ENCODE data around the gene SSTR3. TPM values are rescaled to one million over a fixed set of nuclear protein-coding genes. Genes with fewer than 3 reads are reported as not detected.
A peak's percentile ranks its signal among the peaks of the same experiment; 100 is the strongest.

SSTR3 gene
- total and polyA plus RNA-seq, 8 donors: 0.04 to 0.26 (median 0.09) TPM; not detected in 2

GRCh38 chr22:37226514-37226913, 14.2 kb upstream of the SSTR3 start:
- Histone ChIP-seq H3K27ac (peak overlapping the region in 1 of 2 donors; percentile 91), H3K27me3 (peaks cover 0 to under 1% of the 10 kb centered on the region in 2 donors), H3K4me3 (no peak overlapping the region), H3K4me1 (peaks cover 17 to 75% of the 10 kb centered on the region in 2 donors), H3K9me3 (no peaks in the 10 kb centered on the region), H3K36me3 (peaks cover 0 to 26% of the 10 kb centered on the region in 2 donors)
- peak in 1 of 4 donors; percentile 58 for DNase-seq
- intact Hi-C loops (cut with DNase I): no loop called here
- TF ChIP-seq CTCF (IDR thresholded peaks at IDR 0.05): no peak
- ATAC-seq: no peak

GRCh38 chr22:37226087-37226486, 13.8 kb upstream of the SSTR3 start:
- ATAC-seq (no peak), DNase-seq (peak in 1 of 4 donors; percentile 43)
- Histone ChIP-seq H3K4me1 (peaks cover 17 to 74% of the 10 kb centered on the region in 2 donors), H3K9me3 (no peaks in the 10 kb centered on the region), H3K27me3 (no peaks in the 10 kb centered on the region), H3K36me3 (peaks cover 0 to 26% of the 10 kb centered on the region in 2 donors), H3K4me3 (no peak overlapping the region), H3K27ac (peak overlapping the region in 1 of 2 donors; percentile 91)
- no peak for TF ChIP-seq CTCF (IDR thresholded peaks at IDR 0.05)
- intact Hi-C loops (cut with DNase I): no loop called here

GRCh38 chr22:37225481-37225880, 13.2 kb upstream of the SSTR3 start:
- ATAC-seq: no peak
- H3K27ac ChIP-seq: peak overlapping the region in 1 of 2 donors; percentile 91
- no peak overlapping the region for H3K4me3 ChIP-seq
- H3K27me3 ChIP-seq: peaks cover 0 to 4% of the 10 kb centered on the region in 2 donors
- H3K36me3 ChIP-seq: peaks cover 0 to 23% of the 10 kb centered on the region in 2 donors
- DNase-seq: peak in 1 of 4 donors; percentile 51
- intact Hi-C loops (cut with DNase I): no loop called here
- H3K9me3 ChIP-seq: no peaks in the 10 kb centered on the region
- no peak for TF ChIP-seq CTCF (IDR thresholded peaks at IDR 0.05)
- peaks cover 16 to 74% of the 10 kb centered on the region in 2 donors for H3K4me1 ChIP-seq

GRCh38 chr22:37224757-37225420, 12.6 kb upstream of the SSTR3 start:
- intact Hi-C loops (cut with DNase I): no loop called here
- H3K27me3 ChIP-seq: peaks cover 0 to 4% of the 10 kb centered on the region in 2 donors
- H3K36me3 ChIP-seq: peaks cover 0 to 23% of the 10 kb centered on the region in 2 donors
- DNase-seq (peak in 1 of 4 donors; percentile 37), ATAC-seq (no peak)
- no peak overlapping the region for H3K4me3 ChIP-seq
- H3K9me3 ChIP-seq: no peaks in the 10 kb centered on the region
- no peak for TF ChIP-seq CTCF (IDR thresholded peaks at IDR 0.05)
- peaks cover 13 to 74% of the 10 kb centered on the region in 2 donors for H3K4me1 ChIP-seq
- peak overlapping the region in 1 of 2 donors; percentile 91 for H3K27ac ChIP-seq

GRCh38 chr22:37223965-37224551, 11.8 kb upstream of the SSTR3 start:
- intact Hi-C loops (cut with DNase I): no loop called here
- peak overlapping the region in 1 of 2 donors; percentile 91 for H3K27ac ChIP-seq
- no peak for TF ChIP-seq CTCF (IDR thresholded peaks at IDR 0.05)

More at GRCh38 chr22:37223965-37224551, 11.8 kb upstream of the SSTR3 start:
- Histone ChIP-seq H3K27me3 (peaks cover 0 to 4% of the 10 kb centered on the region in 2 donors), H3K4me3 (no peak overlapping the region), H3K9me3 (no peaks in the 10 kb centered on the region), H3K4me1 (peaks cover 8 to 70% of the 10 kb centered on the region in 2 donors), H3K36me3 (peaks cover 0 to 23% of the 10 kb centered on the region in 2 donors)
- ATAC-seq (no peak), DNase-seq (peak in 1 of 4 donors; percentile 29)
